B cell (primary cell): ENCODE measurements around the gene SETBP1. TPM values are rescaled to one million over a fixed set of nuclear protein-coding genes. Genes with fewer than 3 reads are reported as not detected.
A peak's percentile ranks its signal among the peaks of the same experiment; 100 is the strongest.

Source experiments
- ATAC-seq: fragments of 200-7000 bp; cut with Tn5 transposase; one replicate; pipeline ENCODE4 v1.10.0; 2021; ENCODE audit warnings: low read depth, mild to moderate bottlenecking, moderate number of reproducible peaks, moderate library complexity
- CTCF ChIA-PET: fragments of 350-600 bp; sonication (Branson Sonifier 250); formaldehyde crosslinking; loops from one replicate; lab custom pipeline; 2021; ENCODE audit warnings: antibody characterized with exemption, inconsistent platforms; lab: Charles Lee
- POLR2A ChIA-PET: fragments of 350-600 bp; sonication (Branson Sonifier 250); formaldehyde crosslinking; loops from one replicate; lab custom pipeline; 2021; ENCODE audit warnings: antibody characterized with exemption; lab: Charles Lee
- DNase-seq: peaks from one replicate; pipeline ENCODE4 v3.0.0; 2013
- H2AFZ ChIP-seq: 2 replicates; pipeline ENCODE4 v1.6.1; 2012; ENCODE audit warnings: mild to moderate bottlenecking, low read depth, low read length; ENCODE audit not compliant: insufficient read depth, poor library complexity, severe bottlenecking
- H3K27ac ChIP-seq, 2 donors: 1 replicate in 1 of 2; 2 replicates in 1 of 2; pipeline ENCODE4 v1.5.1; 2012 to 2013; ENCODE audit warnings: low read length in 2 of 2, mild to moderate bottlenecking in 2 of 2, moderate library complexity in 1 of 2
- H3K27me3 ChIP-seq, 4 experiments: fragments of 200-600 bp in 1 of 4; sonication (generic) in 1 of 4; replicated peaks in 1 of 4; 1 replicate in 2 of 4; 2 replicates in 2 of 4; pipeline versions ENCODE4 v1.6.1 to v1.7.0; 2013 to 2016; ENCODE audit warnings: low read length in 3 of 4, mild to moderate bottlenecking in 2 of 4, mixed read lengths in 1 of 4, moderate library complexity in 1 of 4; ENCODE audit not compliant: insufficient read depth in 4 of 4, control insufficient read depth in 3 of 4; ENCODE audit errors: control extremely low read depth in 1 of 4
- H3K36me3 ChIP-seq, 2 experiments: replicated peaks in 1 of 2; 1 replicate in 1 of 2; 2 replicates in 1 of 2; pipeline versions ENCODE4 v1.6.1 to v1.7.1; 2013; ENCODE audit warnings: low read length in 1 of 2; ENCODE audit not compliant: insufficient read depth in 2 of 2, control insufficient read depth in 1 of 2; ENCODE audit errors: control extremely low read depth in 1 of 2, extremely low read depth in 1 of 2
- H3K4me1 ChIP-seq, 2 donors: fragments of 200-600 bp in 1 of 2; sonication (generic) in 1 of 2; 1 replicate in 1 of 2; 2 replicates in 1 of 2; pipeline versions ENCODE4 v1.5.1 to v1.6.1; 2013 to 2017; ENCODE audit warnings: low read length in 2 of 2; ENCODE audit not compliant: control insufficient read depth in 2 of 2, insufficient read depth in 2 of 2
- H3K4me2 ChIP-seq: replicated peaks from 2 replicates; pipeline ENCODE3; 2012; ENCODE audit warnings: mild to moderate bottlenecking, low read depth, low read length; ENCODE audit not compliant: poor library complexity, severe bottlenecking
- H3K4me3 ChIP-seq, 5 experiments: fragments of 200-600 bp in 1 of 5; sonication (generic) in 1 of 5; 1 replicate in 3 of 5; 2 replicates in 2 of 5; pipeline versions ENCODE4 v1.5.1 to v1.7.0; 2011 to 2016; ENCODE audit warnings: low read length in 4 of 5, mild to moderate bottlenecking in 4 of 5, low read depth in 2 of 5, control low read depth in 1 of 5, moderate library complexity in 1 of 5; ENCODE audit not compliant: insufficient read depth in 1 of 5; ENCODE audit errors: control extremely low read depth in 1 of 5, extremely low read depth in 1 of 5
- H3K79me2 ChIP-seq: fragments of 200-600 bp; sonication (generic); one replicate; pipeline ENCODE4 v1.6.0; 2016; ENCODE audit warnings: low read length; ENCODE audit not compliant: control insufficient read depth, insufficient read depth
- H3K9ac ChIP-seq: fragments of 200-600 bp; sonication (generic); 2 replicates; pipeline ENCODE4 v1.6.1; 2017; ENCODE audit warnings: mild to moderate bottlenecking, low read length, moderate library complexity
- H3K9me3 ChIP-seq, 3 donors: one replicate each; pipeline versions ENCODE4 v1.6.1 to v1.7.1; 2013; ENCODE audit warnings: low read length in 2 of 3; ENCODE audit not compliant: control insufficient read depth in 2 of 3, insufficient read depth in 1 of 3; ENCODE audit errors: control extremely low read depth in 1 of 3
- H4K20me1 ChIP-seq: 2 replicates; pipeline ENCODE4 v1.6.0; 2012; ENCODE audit warnings: mild to moderate bottlenecking, low read length; ENCODE audit not compliant: insufficient read depth, control insufficient read depth, poor library complexity, severe bottlenecking
- H3K27ac Mint-ChIP-seq: one replicate; pipeline ENCODE4 v1.8.0; 2021; ENCODE audit warnings: mixed read lengths
- H3K27me3 Mint-ChIP-seq: one replicate; pipeline ENCODE4 v1.8.0; 2021; ENCODE audit warnings: mixed read lengths
- H3K4me1 Mint-ChIP-seq: one replicate; pipeline ENCODE4 v1.8.0; 2021; ENCODE audit warnings: mixed read lengths
- H3K4me3 Mint-ChIP-seq: one replicate; pipeline ENCODE4 v1.8.0; 2021; ENCODE audit warnings: mixed read lengths
- H3K9me3 Mint-ChIP-seq: one replicate; pipeline ENCODE4 v1.8.0; 2022; ENCODE audit warnings: mixed read lengths; ENCODE audit not compliant: insufficient read depth
- CTCF ChIP-seq: fragments of 200-600 bp; IDR thresholded peaks from one replicate; pipeline ENCODE4 v1.8.0; 2022; ENCODE audit warnings: antibody characterized with exemption, mild to moderate bottlenecking
- EZH2 ChIP-seq: IDR thresholded peaks from 2 replicates; pipeline ENCODE4 v1.6.1; 2012; ENCODE audit warnings: borderline replicate concordance, low read depth, mild to moderate bottlenecking, moderate library complexity, low read length; ENCODE audit not compliant: insufficient read depth, poor library complexity, severe bottlenecking
- WGBS: methylation state at CpG from one replicate; pipeline ENCODE4 v1.1.5; 2013; ENCODE audit warnings: missing lambda C conversion rate; ENCODE audit not compliant: insufficient coverage; 5-methylcytosine and 5-hydroxymethylcytosine counted together
- intact Hi-C: fragments of 100-400 bp; cut with micrococcal nuclease; formaldehyde crosslinking; loops from one replicate; pipeline ENCODE4 v1.10.0; 2022
- polyA plus RNA-seq: library from polyadenylated mRNA; depleted of rRNA; stranded (reverse); fragments of >200 nt; gene quantifications from 2 replicates; pipeline ENCODE4 v1.2.3, GENCODE V29; 2012
- total RNA-seq, 2 donors: library from RNA; stranded (reverse); fragments of 120-200 nt in 1 of 2; gene quantifications; 1 replicate in 1 of 2; 2 replicates in 1 of 2; pipeline versions ENCODE4 v1.2.3 to v1.2.4, GENCODE V29; 2013 to 2022

SETBP1 gene
- total and polyA plus RNA-seq, 2 donors (not counting 1 experiment from before 2014, with no cell fraction given) = 15.1 to 129 TPM

GRCh38 chr18:44790860-44791259, 110.2 kb downstream of the SETBP1 start:
- peaks cover 26 to 32% of the 10 kb centered on the region in 2 donors for H3K4me1 ChIP-seq
- H3K27me3 Mint-ChIP-seq = no peaks in the 10 kb centered on the region
- no peak overlapping the region for H3K4me2 ChIP-seq
- intact Hi-C loops = no loop called here
- no peak overlapping the region for H3K27ac Mint-ChIP-seq
- DNase-seq = no peak
- no peak overlapping the region for H3K4me3 Mint-ChIP-seq
- CTCF ChIA-PET = no interaction called here
- POLR2A ChIA-PET = no interaction called here
- no peaks in the 10 kb centered on the region for H3K9me3 Mint-ChIP-seq
- no peak for TF ChIP-seq CTCF
- no peaks in the 10 kb centered on the region for H3K27me3 ChIP-seq
- H4K20me1 ChIP-seq = no peaks in the 10 kb centered on the region
- 100% methylated on average over 1 of the region's 4 CpGs for WGBS
- no peak overlapping the region for H3K27ac ChIP-seq
- peaks cover 71% of the 10 kb centered on the region for H3K4me1 Mint-ChIP-seq
- no peak overlapping the region for H3K4me3 ChIP-seq
- peaks cover 0 to 19% of the 10 kb centered on the region in 2 experiments for H3K36me3 ChIP-seq
- ATAC-seq = no peak
- no peak overlapping the region for H2AFZ ChIP-seq
- H3K9ac ChIP-seq = no peak overlapping the region
- no peaks in the 10 kb centered on the region for H3K9me3 ChIP-seq
- H3K79me2 ChIP-seq = peaks cover 79% of the 10 kb centered on the region

- Mint-ChIP-seq H3K4me3 (no peak overlapping the region), H3K27ac (peak overlapping the region; percentile 33)
- 95% methylated on average over 3 of the region's 8 CpGs for WGBS
Observed at GRCh38 chr18:44791520-44791919, 110.8 kb downstream of the SETBP1 start.

More at GRCh38 chr18:44791520-44791919, 110.8 kb downstream of the SETBP1 start:
- POLR2A ChIA-PET = no interaction called here
- intact Hi-C loops = no loop called here
- no peak overlapping the region for H3K27ac ChIP-seq
- no peaks in the 10 kb centered on the region for H3K9me3 ChIP-seq
- no peak for TF ChIP-seq EZH2
- no peak for TF ChIP-seq CTCF
- Mint-ChIP-seq H3K9me3 (no peaks in the 10 kb centered on the region), H3K27me3 (no peaks in the 10 kb centered on the region), H3K4me1 (peaks cover 67% of the 10 kb centered on the region)
- H3K4me1 ChIP-seq = peaks cover 20 to 31% of the 10 kb centered on the region in 2 donors
- H4K20me1 ChIP-seq = no peaks in the 10 kb centered on the region
- H2AFZ ChIP-seq = no peak overlapping the region
- no peak overlapping the region for H3K4me2 ChIP-seq
- DNase-seq = no peak
- ATAC-seq = no peak
- H3K9ac ChIP-seq = no peak overlapping the region
- peaks cover 0 to 19% of the 10 kb centered on the region in 2 experiments for H3K36me3 ChIP-seq
- H3K27me3 ChIP-seq = no peaks in the 10 kb centered on the region
- H3K4me3 ChIP-seq = no peak overlapping the region
- peaks cover 72% of the 10 kb centered on the region for H3K79me2 ChIP-seq
- CTCF ChIA-PET = no interaction called here
